Measurements from ENCODE around the gene PAX2.

Gene PAX2

DNA sequence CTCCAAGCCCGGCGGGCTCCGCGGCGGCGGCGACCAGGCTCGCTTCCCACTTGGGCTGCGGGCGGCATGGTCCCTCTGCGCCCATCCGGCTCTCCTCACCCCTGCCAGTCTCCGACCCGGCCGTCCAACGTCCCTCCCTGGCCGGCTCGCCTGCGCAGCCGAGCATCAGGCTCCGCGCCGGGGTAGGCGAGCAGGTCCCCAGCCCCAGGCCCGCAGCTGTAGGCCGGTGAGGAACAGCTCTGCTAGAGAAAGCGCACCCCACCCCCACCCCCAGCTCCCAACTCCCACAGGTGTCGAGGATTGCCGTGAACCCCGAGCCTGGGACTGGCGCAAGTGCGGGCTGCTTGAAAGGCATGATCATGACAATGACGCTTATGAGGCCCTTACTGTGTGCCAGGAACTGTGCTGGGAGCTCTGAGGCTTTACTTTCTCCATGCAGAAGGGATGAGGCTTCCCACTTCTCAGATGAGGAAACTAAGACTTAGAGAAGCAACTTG lies 20.8 kb upstream of the PAX2 start:
- no peak for DNase-seq (ENCODE audit: low read depth)

DNA sequence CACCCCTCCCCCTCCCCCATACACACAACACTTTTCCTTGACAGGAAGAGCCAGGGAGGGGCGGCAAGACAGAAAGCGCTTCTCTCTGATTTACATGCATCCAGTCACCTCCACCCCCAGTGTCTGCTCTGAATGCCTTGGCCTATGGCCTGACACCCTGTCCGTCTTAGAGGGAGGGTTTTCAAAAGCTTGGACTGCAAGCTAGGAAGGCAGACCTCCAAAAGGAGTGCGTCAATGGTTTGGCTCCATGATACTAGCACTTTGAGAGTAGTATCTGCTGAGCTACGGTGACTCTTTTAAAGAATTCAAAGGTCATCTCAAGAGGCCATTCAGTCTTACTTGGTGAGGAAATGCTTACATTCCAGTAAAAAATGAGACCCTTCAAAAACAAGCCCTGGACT lies 20.3 kb upstream of the PAX2 start:
- DNase-seq (ENCODE audit: low read depth), result no peak

DNA sequence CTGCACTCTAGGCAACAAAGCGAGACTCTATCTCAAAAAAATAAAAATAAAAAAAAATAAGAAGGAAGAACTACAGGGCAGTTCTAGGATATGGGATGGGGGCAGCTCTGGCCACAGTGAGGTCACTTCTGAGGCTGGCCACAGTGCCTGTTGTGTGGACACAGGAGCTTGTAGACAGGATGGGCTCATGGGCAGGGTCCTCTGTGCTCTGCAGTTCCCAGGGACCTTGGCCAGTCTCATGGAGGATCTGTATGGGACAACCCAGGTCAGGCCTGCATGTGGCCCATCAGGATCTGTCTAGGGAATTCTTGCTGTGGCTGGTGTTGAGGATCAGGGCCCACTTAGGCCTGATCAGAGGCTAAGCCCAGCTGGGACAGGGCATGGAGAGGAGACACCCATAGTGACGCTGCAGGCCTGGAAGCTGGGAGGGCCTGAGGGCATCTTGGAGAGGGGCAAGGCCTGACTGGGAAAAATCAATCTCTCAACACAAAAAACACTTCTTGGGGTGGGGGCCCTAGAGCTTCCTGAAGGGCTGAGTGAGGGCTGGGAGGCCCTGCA lies 19.4 kb upstream of the PAX2 start:
- no peak for DNase-seq (ENCODE audit: low read depth)

DNA sequence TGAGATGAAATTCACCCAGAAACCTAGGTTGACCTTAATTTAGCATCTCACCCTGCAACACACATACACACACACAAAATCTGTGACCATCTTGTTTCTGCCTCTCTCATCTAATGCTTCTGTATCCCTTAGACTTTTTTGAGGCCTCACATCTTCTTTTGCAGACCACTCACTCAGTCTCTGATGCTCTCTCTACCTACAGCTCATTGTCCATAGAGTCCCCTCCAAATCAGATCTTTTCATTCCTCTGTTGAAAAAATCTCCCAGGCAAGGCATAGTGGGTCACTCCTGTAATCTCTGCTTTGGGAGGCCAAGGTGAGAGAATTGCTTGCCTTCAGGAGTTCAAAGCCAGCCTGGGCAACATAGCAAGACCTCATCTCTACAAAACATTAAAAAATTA lies 17.6 kb upstream of the PAX2 start:
- no peak for DNase-seq (ENCODE audit: low read depth)

DNA sequence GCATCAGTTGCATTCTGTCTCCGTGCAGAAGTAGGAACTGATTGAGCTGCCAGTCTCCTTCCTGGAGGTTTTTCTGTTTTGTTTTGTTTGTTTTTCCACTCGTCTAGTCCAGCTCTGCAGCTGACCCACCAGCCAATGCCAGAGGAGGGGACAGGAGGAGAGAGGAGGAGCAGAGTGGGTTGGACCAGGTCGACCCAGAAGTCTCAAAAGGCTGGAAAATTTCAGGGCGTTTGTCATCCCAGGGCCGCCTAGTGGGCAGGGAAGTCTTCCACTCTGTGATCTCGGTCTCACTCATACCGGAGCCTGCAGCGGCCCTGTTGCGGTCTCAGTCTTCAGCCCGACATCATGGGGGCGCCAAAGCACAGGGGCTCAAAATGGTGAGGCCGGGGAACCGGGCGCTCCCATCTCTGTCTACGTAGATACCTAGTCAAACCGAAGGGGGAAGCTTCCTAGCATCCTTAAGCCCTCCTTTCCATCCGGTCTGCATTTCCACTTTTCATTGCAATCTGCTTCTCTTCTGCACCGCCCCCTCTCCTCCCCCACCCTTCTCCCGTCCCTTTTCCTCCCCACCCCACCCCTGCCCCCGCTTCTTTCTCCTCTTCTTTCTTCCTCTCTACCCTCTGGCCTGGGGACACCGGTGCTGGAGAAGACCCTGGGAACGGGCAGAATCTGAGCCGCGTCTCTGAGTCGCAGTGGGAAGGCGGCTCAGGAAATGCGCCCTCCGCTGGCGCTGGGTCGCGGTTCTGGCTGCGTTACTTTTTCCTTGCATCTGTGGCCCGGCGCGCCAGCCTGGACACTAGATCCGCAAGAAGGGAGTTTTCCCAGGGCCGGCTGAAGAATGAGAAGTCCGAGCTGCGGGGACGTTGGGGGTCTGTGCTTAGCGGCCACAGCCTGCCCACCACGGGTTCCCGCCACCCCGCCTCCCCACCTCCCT lies 16.2 kb upstream of the PAX2 start:
- no peak for DNase-seq (ENCODE audit: low read depth)

DNA sequence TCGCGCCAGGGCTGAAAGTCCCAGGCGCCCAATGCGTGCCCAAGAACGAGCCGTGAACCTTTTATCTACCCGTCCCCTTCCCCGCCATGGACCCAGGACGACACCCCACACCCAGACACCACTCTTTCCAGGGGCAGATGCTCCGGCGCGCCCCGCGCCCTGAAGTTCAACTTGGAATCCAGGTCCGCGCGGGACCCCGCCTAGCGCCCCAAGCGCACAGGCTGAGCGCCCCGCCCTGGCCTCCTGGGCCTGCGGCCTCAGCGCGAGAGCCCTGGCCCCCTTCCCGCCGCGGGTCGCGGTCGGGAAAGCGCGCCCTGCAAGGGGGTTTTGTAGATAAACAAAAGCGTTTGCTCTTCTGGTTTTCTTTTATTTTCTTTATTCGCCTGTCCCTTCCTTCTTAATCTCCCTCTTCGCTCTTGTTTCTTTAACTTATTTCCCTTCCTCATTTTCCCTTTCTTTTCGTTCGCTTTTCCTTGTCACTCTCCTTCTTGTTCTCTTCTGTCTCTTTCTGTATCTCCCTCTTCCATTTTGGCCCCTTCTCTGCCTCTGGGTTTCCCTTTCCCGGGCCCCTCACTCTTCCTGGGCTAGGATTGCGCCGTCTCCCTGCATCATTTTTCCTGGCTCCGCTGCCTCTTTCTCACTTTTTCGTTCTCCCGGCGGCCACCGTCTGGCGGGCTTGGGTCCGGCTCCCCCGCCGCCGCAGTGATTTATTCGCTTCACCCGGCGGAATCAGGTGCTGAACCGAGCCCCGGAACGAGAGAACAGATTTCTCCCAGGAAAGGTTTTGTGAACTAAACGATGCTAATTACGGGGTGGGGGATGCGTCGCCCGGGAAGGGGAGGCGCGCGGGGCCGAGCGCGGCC lies 15.3 kb upstream of the PAX2 start:
- DNase-seq (ENCODE audit: low read depth), result no peak

DNA sequence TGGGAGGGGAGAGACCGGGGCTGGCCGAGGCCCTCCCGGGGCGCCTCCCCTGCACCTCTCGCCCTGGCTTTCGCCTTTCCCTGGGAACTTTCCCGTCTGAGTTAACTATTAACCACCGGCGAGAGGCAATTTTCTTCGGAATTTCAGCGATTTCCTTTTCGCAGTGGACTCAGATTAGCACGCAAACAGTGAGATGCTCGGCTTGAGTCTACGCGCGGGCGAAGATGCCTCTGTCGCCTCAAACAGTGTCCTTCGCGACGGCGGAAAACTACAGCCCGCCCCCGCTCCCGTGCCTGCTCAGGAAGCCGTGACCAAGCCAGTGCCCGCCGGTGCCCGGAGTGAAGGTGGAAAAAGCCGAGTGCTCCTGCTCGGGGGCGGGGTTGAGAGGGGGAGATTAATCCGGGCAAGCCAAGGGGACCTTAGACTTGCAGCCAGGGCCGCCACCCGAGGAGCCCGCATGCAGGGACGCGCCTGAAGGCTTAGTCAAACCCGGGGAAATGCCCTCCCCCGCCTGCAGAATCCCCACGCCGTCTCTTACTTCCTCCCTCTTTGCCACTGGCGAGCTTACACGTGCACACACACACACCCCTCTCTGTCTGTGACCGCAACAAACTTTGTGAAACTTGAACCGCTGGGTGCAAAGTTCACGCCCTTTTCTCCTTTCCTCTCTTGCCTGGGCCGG lies 14.5 kb upstream of the PAX2 start:
- DNase-seq (ENCODE audit: low read depth), result no peak

DNA sequence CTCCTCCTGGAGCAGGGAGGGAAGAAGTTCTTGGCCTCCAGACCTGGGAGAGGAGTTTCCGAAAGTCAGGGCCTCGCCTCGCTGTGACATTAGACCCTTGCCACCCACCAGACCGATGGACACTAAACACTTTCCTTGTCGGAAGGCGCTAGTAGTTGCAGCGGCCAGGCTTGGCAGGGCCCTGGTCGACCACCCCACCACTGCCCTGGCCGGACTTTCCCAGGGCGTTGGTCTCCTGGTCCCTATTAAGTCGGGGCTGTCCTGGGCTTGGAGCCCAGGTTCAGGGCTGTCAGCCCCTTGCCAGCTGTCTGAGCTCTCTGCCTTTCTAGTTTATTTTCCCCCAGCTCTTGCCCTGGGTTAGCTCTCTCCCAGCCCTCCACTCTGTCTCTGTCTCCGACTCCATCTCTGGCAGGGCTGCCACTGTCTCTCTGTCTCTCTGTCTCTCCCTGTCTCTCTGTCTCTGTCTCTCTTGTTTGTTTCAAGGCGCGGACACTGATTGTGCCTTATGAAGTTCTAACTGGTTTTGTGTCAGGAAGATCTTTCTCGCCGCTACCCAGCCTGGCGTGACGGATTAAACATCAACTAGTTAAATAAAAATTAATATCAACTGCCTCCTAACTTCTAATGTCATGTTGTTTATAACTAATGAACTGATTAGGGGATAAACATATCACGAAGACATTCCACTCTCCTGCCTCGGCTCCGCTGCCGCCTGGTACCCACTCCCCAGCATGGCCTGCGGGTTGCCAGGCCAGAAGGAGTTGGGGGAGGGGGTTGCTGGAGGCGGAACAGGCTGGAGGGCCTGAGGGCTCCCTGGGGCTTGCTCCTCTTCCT lies 13.8 kb upstream of the PAX2 start:
- no peak for DNase-seq (ENCODE audit: low read depth)

DNA sequence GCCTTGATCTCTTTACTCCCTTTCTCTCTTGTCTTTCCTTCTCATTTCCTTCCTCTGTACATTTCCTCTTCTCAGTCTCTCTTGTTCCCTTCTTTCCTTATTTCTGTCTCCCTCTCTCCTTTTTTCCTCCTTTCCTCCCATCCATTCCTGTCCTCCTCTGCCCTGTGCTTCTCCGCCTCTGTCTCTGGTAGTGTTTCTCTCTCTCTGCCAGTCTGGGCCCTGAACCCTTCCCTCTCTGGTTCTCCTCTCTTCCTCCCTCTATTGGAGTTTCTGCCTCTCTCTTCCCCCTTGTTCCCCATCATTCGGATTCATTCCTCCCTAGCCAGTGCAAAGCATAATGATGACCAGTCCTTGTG lies 13.2 kb upstream of the PAX2 start:
- no peak for DNase-seq (ENCODE audit: low read depth)

DNA sequence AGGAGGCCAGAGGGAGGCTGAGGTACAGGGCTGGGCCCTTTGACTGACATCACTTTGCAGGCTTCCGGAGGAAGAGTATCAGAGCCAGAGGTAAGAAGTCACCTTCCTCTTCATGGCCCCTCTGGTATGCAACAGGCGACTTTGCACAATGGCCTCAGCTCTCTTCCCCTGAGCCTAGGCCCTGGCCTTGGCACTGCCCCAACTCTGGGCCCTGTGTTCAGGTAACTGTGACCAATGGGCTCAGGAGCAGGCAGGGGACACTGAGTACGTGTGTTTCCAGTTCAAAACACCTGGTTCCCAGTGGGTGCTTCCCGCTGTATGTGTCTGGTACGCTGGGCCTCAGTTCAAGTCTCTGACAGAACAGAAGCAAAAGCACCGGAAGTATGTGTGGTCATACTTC lies 12.1 kb upstream of the PAX2 start:
- no peak for DNase-seq (ENCODE audit: low read depth)

DNA sequence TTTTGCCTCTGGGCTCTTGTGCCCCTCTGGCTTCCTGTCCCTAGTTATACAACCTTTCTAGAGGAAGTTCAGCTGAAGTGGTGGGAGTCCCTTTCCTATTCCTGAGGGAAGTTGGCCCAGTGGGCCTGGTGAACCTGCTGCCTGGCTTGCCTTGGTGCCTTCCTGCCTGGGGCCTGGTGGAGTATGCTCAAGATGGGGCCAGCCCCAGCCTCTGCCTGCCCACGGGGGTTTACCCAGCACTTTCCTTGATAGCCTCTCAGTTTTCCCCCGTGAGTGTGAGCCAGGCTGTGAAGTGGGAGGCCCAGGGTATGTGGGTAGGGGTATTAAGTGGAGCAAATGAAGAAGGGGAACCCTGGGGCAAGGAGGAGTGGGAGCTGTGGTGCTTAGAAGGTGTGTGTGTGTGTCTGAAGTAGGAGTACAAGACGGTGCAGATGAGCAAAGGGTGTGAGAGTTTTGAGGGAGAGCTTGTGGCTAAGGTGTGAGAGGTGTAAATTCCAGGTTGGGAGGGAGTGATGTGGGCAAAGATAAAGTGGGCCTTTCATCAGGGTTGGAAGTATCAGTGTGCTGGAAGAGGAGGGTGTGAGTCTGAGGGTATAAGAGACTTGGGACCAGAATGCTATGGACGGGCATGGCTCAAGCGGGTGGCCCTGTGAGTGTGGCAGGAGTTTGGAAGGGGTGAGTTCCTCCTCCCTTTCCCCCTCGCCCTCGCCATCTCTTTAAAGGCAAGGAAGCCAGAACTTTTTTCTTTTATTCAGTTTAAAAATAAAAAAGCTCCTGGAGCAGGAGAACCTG lies 10.9 kb upstream of the PAX2 start:
- DNase-seq (ENCODE audit: low read depth), result no peak

DNA sequence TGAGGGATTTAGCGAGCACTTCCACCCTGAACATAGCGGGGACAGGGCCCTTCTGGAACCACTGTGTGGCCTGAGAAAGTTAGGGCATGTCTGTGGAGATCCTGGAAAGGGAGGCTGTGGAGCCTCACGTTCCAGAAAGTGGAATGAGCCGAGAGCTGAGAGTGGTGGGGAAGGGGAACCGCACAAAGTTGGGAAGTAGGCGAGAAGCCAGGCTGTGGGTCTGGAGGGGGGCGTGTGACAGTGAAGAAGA lies 10.4 kb upstream of the PAX2 start:
- DNase-seq (ENCODE audit: low read depth), result no peak

DNA sequence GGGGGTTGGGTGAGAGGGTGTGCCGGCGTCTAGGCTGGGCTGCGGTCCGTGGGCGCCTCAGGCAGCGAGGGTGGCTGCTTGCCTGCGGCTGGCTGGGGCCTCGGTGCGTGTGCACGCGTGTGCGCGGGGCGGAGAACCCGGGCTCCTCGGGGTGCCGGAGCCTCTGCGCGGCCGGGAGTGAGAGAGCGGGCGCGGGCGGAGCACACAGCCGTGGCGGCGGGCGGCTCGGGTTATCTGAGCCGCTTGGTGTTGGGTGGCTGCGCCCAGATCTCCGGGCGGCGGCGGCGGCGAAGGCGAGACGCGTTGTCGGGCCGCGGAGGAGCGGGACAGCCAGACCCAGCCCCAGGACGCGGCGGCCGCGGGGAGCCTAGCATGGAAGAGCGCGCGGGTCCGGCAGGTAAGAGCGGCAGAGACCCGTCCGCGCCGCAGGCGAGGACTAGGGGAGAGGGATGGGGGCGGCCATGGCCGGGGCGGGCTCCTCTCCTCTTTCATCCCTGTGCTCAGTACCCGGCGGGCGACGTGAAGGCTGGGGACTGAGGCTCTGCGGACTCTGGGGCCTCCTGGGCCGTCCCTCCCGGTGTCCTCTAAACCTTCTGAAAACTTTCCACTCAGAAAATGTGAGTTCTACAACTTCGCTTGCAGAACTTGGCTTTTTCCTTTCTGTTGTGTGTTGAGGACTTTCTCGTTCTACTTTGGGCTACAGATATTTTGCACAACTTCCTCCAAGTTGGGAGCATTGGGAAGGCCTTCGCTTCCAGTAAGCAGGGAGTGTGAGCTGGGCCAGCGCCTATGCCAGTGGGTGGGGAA lies 9.8 kb upstream of the PAX2 start:
- no peak for DNase-seq (ENCODE audit: low read depth)

DNA sequence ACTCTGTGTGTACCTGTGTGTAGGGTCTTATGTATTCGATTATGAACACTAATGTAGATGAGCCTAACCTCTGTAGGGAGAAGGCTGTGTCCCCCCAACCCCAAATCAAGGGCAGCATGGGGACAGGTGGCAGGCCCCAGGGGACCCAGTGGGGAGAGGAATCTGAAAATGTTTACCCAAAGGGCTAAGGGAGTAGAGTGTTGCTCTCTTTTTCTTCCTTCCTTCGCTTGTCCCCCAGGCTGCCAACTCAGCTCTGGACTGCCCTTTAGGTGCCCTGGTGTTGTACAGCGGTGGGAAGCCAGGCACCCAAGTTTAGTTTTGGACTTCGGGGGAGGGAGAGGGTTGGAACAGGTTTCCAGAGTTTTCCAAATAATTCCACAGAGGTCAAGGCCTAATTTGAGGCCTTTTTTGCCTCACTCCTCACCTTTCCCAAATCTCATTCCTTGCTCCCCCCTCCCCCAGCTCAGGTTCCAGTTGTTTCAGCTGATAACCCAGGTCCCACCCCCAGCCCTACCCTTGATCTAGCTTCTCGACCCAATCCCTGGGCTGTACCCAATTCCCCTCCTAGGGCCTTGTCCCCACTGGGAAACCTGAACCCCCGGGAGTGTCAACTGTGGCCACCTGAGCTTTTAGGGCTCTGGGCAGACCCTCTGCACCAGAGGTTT lies 9.1 kb upstream of the PAX2 start:
- DNase-seq (ENCODE audit: low read depth), result no peak

DNA sequence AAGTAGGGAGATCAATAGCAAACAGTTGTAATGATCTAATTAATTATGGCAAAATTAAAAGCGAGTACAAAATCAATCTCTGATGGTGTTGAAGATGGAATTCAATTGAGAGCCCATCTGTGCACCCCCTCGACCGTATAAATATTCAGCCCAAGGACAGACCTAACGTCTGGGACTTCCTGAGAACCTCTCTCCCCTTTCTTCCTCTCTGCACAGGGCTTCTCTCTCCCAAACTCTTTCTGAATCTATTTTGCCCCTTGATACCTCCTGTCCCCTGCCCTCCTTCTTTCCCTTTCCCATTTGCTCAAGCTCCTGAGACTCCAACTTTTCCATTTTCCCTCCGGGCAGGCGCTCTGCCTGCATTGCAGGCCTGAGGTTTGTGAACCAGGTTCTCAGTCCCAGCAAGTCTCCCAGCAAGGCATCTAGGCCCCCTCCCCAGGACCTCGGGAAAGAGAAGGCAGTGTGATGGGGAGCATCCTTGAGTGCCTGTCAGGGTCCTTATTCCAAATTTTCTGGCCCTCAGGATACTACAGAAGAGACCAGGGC lies 8.5 kb upstream of the PAX2 start:
- DNase-seq (ENCODE audit: low read depth), result no peak

DNA sequence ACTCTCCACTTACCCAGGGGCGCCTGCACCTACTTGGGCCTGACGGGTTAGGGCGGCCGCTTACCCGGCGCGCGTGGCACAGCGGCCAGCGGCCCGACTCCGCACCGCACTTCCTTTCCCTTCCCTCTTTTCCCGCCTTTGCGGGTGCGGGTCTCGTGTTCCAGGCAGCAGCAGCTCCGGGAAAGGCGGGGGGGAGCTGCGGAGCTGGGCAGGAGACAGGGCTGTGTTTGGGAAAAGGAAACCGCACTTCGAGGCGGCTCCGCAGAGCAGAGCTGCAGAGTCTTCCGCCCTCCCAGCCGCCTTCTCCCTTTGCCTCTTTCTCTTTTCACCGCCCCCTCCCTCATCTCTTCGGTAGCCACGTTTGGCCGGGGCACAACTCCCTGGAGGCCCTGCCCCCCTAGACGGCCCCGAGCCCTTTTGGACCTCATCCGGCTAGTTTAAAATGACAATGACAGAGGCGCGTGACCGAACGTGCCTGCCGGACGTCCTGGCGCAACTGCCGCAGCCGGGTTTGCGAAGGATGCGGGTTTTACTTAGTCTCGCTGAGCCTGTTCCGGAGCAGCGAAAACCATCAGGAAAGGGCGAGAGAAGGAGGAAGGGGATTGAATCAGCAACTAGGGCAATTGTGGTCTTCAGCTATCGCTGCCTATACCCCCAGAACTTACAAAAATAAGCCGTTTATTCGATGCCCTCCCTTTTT lies 7.9 kb upstream of the PAX2 start:
- no peak for DNase-seq (ENCODE audit: low read depth)

DNA sequence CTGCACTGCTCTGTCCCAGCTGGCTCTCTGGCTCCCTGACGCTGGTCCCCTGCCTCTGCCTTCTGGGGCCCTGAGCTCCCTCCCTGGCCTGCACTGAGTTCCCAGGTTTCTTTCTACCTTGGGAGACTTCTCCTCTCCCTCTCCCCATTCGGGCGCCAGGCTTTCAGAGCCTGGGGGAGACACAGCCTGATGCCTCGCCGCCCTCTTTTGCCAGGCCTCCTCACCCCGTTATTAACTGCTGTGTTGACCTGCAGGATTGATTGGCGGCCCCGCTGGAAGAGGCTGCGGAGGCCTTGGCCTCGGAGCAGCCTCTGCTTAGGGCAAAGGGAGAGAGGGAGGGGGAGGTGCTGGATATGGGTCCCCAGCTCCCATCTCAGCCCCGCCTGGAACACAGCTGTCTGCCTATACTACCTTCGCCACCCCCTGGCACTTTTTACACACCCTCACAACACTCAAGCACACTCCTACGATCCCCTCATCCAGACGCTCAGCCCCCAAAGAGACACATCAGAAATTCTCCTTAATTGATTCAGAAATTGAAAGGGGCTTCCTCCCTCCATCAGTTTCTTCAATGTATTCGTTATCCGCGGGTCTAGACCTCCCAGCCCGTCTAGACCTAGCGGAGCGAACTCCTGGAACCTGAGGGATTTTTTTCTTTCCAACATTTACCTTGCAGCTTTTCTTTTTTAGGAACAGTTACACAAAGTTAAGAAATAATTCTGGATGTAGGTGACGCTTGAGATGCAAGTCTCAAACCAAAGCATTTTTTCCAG lies 7.1 kb upstream of the PAX2 start:
- no peak for DNase-seq (ENCODE audit: low read depth)

Measured in HS-5 (cell line).